Sciatic nerve (tissue), 2 donors: ENCODE data around the gene UBR3. TPM values are rescaled to one million over a fixed set of nuclear protein-coding genes. Genes with fewer than 3 reads are reported as not detected.
"Not testable (repeated sequence)": the region's sequence is repeated elsewhere in the genome, so short reads cannot be mapped to it uniquely, and the experiment has no call there.

Experiments used
- ATAC-seq: fragments of 200-7000 bp; cut with Tn5 transposase; one replicate; pipeline ENCODE4 v1.9.1; 2020; ENCODE audit warnings: mild to moderate bottlenecking, moderate library complexity
- DNase-seq: peaks from one replicate; pipeline ENCODE4 v3.0.0-alpha.2; 2020; ENCODE audit warnings: low spot score
- intact Hi-C: fragments of 100-400 bp; cut with DNase I; formaldehyde crosslinking; loops from one replicate; pipeline ENCODE4 v1.14.2; 2022
- total RNA-seq: library from RNA; stranded (reverse); fragmentation: NEBNext Ultra II Directional; extraction: Animal tissue kit (Norgen Biotek cat#: 25700); gene quantifications from one replicate; pipeline ENCODE4 v1.2.1, GENCODE V29; 2021
- donor health status: DM: no; HTN: no; CAD: no.
- donor health status: DM: no; HTN: no; CAD: no.

Gene UBR3
- total RNA-seq, 1 donor from 2014 or later: 80.3 TPM

DNA sequence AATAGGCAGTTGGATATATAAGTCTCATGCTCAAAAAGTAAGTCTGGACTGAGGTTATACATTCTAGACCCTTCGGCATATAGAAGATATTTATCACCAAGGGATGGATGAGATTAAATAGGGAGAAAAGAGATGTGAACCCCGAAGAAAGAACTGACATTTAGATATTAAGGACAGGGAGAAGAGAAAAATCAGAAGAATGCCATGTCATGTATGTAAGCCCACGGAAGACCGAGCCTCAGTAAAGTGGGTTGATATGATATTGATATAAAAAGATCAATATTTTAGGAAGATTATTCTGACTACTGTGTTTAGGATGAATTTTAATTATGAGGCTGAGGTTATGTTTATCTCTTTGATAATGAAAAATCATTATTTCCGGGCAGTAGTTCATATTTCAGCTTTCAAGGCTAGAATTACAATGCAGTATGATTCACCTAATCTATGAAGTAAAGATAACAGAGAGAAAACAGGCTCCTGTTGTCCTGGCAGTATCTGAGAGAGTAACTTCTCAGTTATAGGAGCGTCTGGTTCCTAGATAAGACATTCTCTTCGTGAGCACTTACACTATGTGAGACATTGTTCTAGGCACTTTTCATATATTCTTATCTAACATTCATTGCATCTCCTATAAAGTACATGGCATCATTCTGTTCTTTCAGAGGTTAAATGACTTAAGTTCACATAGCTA lies 83.0 kb downstream of the UBR3 start:
- intact Hi-C loops: no loop called here
- no peak for ATAC-seq

DNA sequence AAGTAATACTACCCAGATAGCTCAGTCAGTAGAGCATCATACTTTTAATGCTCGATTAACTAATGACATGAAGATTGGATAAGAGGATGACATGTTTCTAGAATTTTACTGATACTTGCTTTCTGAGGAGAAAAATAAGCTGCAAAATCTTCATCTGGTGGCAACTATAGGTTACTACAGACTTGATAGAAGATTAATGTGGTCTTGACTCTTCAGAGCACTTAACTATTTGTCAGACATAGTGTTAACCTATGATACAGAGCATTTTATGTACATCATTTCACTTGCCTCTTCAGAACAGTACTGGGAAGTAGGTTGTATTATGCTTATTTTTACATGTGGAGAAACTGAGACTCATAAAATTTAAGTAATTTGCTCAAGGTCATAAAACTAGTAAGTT lies 83.9 kb downstream of the UBR3 start:
- ATAC-seq (no peak), DNase-seq (no peak)
- intact Hi-C loops: no loop called here

More for the DNA sequence above, 83.0 kb downstream of the UBR3 start:
- DNase-seq: no peak

DNA sequence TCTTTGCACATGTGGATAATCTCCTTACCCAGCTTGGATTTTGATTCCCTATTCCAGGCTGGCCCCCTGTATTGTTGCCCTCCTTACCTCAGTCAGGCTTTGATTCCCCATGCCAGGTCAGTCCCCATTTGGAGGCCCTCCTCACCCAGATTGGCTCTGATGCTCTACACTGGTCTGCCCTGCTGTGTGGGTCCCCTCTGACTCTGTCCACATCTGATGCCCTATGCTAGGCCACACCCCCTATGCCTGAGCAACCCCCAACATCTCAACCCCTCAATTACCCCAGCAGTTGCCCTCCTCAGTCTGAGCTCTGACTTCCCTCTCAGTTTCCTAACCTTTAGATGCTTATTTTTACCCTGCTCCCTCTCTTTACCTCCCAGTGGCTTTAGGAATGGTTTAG lies 89.4 kb downstream of the UBR3 start:
- ATAC-seq: no peak
- intact Hi-C loops: no loop called here
- no peak for DNase-seq

DNA sequence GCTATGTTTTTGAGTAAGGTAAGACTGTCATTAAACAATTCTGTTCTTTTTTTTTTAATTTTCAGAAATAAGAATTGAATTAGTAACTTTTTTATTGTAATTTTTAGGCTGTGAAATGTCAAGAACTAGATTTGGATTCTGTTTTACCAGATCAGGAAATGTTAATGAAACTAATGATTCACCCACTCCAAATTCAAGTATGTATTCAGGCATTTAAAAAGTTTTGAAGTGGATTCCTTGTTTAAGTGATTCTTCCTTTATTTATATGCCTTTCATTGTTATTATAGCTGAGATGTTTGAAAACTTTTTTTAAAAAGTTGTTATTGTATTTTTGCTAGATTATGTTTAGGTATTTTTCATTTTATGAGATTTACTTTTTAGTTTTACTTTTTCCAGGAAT lies 96.7 kb downstream of the UBR3 start:
- intact Hi-C loops: no loop called here
- no peak for DNase-seq
- no peak for ATAC-seq

DNA sequence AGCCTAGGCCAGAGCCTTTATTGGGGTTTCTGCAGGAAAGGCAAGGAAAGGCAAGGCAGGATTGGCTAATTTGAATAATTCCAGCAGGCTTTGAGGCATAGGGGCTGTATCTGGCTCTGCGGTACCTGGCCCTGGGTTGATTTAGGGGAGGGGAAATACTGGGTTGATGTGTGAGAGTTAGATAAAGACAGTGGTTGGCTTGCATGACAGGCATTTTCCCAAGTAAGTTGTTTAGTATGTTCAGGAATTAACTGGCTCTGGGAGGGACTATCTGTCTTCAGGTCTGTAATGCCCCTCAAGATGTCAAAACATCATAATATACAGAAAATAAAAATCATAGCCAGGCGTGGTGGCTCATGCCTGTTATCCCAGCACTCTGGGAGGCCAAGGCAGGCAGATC lies 98.7 kb downstream of the UBR3 start:
- DNase-seq (no peak), ATAC-seq (no peak)
- intact Hi-C loops: no loop called here

DNA sequence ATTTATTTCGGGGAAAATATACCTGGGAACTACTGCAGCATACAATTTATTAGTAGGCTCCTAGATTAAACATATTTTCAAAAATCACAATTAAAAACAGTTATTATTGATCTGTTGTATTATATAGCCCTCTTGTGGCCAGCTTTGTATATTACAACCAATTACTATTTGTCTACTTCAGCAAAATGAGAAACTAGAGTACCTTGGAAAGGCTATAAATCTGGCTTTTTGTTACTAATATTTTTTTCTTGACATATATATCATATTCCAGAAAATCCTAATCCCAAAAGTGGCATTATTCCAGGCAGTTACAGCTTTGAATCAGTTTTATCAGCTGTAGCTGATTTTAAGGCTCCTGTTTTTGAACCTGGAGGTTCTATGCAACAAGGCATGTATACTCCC lies 101.2 kb downstream of the UBR3 start:
- DNase-seq: no peak
- ATAC-seq: peak; percentile 51
- intact Hi-C loops: no loop called here

DNA sequence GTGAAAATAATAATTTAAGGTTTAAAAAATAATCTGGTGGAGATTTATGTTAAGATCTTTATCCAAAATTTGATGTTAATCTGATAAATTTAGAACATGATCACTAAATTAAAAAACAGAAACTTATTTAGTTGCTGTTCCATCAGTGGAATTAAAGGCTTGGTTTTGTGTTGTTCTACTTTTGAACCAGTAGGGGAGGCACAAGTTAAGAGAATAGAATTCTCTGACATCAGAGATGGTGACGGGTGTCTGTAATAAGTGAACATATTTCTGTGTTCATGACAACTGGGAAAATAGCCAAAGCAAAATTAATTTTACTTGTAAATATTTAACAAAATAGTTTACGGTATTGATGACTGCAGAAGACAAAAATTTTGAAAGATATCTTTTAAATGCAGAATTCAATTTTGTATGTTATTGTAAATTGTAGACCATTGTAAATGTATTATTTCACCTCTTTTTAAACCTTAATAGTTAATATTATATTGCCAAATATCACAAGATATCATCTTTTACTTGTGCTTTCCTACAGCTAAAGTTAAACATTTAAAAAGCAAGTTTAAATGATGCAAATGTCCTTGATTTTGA lies 106.0 kb downstream of the UBR3 start:
- peak; percentile 84 for ATAC-seq
- intact Hi-C loops: loop anchor here (5.0 kb wide), 1 partner anchor 106 kb away; the partner anchor contains the start of gene UBR3

DNA sequence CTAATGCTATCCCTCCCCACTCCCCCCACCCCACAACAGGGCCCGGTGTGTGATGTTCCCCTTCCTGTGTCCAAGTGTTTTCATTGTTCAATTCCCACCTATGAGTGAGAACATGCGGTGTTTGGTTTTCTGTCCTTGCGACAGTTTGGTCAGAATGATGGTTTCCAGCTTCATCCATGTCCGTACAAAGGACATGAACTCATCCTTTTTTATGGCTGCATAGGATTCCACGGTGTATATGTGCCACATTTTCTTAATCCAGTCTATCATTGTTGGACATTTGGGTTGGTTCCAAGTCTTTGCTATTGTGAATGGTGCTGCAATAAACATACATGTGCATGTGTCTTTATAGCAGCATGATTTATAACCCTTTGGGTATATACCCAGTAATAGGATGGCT lies 109.4 kb downstream of the UBR3 start:
- ATAC-seq, DNase-seq, intact Hi-C loops: not testable (repeated sequence)

More for the DNA sequence above, 106.0 kb downstream of the UBR3 start:
- no peak for DNase-seq

DNA sequence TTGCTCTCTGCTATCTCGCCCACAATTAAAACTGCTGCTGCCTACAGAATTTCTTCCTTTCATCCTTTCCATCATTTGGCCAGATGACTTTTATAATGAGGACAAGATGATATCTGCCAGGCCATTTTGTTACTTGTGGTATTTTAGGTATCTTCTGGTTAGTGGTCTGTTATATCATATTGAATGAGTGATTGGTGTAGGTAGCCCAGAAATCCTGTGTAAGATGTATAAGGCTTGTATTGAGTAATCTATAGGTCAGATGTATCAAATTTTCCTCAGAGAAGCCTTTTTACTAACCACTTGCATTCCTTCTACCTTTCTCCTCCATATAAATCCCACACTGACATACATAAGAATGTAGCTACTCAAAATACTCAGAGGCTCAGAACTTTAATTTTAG lies 118.3 kb downstream of the UBR3 start:
- intact Hi-C loops: no loop called here
- DNase-seq (no peak), ATAC-seq (no peak)

DNA sequence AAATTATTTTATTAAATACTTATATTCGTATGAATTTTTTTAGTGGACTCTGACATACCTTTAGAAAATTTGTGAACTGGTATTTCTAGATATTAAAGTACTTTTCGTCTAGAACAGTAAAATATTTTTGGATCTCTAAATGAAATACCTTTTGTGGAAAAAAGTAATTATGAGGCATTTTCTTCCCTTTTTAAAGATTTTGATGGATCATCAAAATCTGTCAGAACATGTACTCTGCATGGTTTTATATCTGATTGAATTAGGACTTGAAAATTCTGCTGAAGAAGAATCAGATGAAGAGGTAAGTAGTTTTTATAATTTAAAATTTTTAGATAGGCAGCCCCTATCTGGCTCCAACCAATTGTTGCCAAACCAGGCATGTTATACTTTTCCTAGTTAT lies 118.8 kb downstream of the UBR3 start:
- intact Hi-C loops: no loop called here
- DNase-seq (no peak), ATAC-seq (no peak)

DNA sequence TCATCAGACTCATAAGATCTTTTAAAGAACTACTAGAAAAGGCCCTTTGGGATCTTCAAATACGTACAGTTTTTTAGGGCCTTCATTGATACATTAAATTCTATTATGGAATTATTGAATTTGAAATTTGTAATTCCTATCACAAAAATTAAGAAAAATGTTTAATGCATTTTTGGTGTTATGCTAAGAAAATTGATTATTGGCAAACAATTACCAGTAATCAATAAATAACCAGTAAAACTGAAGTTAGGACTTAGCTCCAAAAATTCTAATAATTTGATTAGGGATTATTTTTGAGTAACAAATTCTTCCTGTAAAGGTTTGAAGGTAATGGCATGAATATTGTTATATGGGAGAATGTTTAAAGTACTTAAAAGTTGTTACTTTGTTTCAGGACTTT lies 119.3 kb downstream of the UBR3 start:
- intact Hi-C loops: no loop called here
- no peak for DNase-seq

DNA sequence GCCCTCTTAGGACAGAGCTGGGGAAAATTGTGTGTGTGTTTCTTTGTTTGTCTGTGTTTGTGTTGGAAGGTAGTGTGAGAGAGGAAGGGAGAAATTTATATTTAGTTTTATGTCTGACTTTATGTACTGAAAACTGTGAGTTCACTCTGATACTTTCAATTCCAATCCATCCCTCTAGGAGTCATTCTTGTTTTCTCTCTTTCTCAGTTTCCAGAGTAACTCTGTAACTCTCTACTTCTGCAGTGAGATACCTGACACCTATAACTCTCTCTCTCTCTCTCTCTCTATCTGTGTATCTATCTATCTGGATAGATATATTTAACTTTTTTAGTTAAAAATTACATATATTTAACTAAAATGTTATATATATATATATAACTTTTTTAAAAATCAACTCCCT lies 128.7 kb downstream of the UBR3 start:
- ATAC-seq: no peak
- intact Hi-C loops: no loop called here
- DNase-seq: no peak

More for the DNA sequence above, 119.3 kb downstream of the UBR3 start:
- no peak for ATAC-seq

DNA sequence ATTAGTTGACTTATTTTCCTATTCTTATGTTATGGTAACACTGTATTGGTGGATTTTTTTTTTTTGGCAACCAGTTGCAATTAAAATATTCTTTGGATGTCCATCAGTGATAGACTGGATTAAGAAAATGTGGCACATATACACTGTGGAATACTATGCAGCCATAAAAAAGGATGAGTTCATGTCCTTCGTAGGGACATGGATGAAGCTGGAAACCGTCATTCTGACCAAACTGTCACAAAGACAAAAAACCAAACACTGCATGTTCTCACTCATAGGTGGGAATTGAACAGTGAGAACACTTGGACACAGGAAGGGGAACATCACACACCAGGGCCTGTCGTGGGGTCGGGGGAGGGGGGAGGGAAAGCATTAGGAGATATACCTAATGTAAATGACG lies 130.0 kb downstream of the UBR3 start:
- intact Hi-C loops, ATAC-seq, DNase-seq: not testable (repeated sequence)

DNA sequence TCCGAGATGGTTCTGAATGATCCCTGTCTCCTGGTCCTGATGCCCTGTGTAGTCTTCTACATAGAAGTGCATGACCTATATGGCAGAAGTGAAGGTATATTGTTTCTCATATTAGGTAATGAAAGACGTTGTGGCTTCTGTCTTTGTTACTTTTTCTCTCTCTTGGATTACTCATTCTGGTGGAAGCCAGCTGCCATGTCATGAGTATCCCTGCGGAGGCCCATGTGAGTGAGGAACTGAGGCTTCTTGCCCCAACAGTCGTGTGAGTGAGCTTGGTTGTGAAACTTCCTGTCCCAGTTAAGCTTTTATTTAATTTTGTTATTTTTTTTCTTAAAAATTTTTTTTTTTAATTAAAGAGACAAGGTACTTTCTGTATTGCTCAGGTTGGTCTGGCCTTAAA lies 134.7 kb downstream of the UBR3 start:
- intact Hi-C loops: no loop called here
- DNase-seq: no peak
- no peak for ATAC-seq

DNA sequence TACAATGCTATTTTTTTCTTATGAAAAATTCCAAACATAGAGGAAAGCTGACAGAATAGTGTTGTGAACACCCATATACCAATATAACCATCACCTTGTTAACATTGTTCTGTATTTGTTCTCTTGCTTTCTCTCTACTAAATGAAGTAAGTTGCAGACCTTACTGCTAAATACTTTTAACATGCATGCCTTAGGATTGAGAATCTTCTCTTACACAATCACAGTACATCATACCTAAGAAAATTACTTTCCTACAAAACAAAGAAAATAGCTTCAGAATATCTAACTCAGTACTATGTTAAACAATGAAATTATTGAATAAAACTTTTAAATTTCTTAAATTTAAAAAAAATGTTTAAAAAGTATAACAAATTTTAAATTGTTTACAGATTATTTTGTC lies 136.5 kb downstream of the UBR3 start:
- intact Hi-C loops: no loop called here
- no peak for ATAC-seq

DNA sequence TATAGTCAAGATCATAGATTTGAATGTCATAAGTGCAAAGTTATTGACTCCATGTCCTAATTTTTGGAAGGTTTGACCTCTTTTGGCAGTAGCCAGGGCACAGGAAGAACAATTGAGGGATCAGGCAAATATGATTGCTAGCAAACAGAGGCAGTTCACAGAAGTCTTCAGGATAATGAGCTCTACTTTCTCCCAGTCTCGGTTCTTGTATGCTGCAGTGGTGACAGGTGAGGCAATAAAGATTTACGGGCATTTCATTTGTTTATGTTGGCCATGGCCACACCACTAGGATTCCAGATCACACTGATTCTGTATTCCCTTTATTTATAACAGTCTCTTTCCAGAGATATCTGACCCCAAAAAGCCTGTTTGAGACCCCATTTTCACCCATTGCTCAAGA lies 137.5 kb downstream of the UBR3 start:
- peak; percentile 36 for ATAC-seq
- DNase-seq: no peak
- intact Hi-C loops: no loop called here

More for the DNA sequence above, 136.5 kb downstream of the UBR3 start:
- no peak for DNase-seq

DNA sequence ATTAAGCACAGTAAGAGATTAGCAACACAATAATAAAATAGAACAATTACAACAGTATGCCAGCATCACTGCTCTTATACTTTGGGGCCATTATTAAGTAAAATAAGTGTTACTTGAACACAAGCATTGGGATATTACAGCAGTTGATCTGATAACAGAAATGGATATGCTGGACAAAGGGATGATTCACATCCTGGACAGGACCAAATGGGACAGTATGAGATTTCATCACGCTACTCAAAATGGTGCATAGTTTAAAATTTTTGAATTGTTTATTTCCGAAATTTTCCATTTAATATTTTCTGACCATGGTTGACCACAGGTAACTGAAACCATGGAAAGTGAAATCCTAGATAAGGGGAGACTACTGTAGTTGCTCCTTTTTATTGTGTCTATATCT lies 138.2 kb downstream of the UBR3 start:
- ATAC-seq (no peak), DNase-seq (no peak)
- intact Hi-C loops: no loop called here

DNA sequence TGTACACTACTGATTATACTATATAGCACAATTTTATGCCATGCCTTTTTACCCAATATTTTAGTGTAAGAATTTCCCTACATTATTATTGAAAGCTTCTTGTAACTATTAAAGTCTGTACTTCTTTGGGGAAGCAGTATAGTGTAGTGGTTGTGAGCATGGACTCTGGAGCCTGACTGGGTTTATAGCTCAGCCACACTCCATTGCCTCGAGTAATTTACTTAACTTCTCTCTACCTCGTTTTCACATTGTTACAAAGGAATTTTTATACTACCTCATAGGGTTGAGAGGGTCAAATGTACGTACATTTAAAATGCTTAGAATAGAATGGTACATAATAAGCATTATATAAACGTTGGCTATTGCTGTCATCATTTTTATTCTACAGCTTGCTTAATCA lies 139.2 kb downstream of the UBR3 start:
- ATAC-seq (no peak), DNase-seq (no peak)
- intact Hi-C loops: no loop called here

DNA sequence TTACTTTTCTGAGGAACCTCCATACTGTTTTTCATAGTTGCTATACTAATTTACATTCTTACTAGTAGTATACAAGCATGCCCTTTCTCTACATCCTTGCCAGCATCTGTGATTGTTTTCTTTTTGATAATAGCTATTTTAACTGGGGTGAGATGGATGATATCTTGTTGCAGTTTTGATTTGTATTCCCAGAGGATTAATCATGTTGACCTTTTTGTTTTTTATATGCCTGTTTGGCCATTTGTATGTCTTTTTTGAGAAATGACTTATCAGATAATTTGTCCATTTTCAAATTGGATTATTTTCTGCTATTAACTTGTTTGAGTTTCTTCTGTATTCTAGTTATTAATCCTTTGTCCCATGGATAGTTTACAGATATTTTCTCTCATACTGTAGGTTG lies 141.5 kb downstream of the UBR3 start:
- ATAC-seq (no peak), DNase-seq (no peak)
- intact Hi-C loops: no loop called here

DNA sequence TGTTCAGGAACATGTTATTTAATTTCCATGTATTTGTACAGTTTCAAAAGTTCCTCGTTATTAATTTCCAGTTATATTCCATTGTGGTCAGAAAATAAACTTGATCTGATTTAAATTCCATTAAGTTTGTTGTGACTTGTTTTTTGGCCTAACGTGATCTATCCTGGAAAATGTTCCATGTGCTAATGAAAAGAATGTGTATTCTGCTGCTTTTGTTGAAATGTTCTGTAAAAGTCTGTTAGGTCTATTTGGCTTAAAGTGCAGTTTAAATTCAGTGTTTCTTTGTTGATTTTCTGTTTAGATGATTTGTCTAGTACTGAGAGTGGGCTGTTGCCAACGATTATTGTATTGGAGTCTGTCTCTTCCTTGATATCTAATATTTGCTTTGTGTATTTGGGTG lies 148.0 kb downstream of the UBR3 start:
- DNase-seq (no peak), ATAC-seq (no peak)
- intact Hi-C loops: no loop called here

DNA sequence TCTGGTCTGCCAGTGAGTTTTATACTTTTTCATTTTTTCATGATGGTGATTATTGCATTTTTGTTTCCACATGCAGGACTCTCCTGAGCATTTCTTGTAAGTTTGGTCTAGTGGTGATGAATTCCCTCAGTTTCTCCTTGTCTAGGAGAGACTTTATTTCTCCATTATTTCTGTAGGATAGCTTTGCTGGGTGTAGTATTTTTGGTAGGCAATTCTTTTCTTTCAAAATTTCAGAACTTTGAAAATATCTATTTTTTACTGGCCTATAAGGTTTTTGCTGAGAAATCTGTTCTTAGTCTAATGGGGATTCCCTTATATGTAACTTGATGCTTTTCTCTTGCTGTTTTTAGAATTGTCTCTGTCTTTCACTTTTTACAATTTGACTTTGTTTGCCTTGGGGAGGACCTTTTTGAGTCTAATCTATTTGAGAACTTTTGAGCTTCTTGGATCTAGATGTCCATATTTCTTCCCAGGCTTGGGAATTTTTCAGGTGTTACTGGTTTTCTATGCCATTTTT lies 149.1 kb downstream of the UBR3 start:
- DNase-seq (no peak), ATAC-seq (no peak)
- intact Hi-C loops: no loop called here
